AML-193 (cell line): ENCODE results near the gene GPATCH4.

Source experiments
- DNase-seq, 2 experiments: peaks; one replicate each; lab custom pipeline; 2025; lab: John Stamatoyannopoulos, UW

Gene GPATCH4

DNA sequence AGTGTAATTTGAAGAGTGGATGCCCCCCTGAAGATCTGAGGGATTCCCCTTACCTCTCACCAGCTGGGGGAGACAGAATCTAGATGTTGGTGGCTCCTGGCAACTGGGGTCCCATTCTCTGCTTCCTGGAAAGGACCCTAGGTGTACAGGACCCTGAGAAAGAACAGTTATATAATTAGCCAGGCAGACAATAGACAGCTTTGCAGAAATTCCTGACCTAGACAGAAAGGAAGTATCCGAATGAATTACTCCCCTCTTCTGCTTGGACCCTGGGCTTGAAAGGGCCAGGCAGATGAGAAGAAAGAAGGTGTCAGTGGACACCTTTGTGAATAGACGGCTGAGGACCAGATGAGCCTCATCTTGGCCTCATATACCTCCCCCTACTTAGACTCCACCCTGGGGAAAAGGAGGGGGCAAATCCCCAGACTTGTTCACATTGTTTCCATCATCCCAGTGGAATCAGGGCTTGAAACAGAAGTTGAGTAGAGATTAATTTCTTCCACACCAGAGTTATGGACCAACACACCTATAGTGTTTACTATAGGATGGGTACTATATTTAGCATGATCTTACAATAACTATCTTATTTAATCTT, 27.1 kb downstream of the GPATCH4 start:
- DNase-seq = no peak

DNA sequence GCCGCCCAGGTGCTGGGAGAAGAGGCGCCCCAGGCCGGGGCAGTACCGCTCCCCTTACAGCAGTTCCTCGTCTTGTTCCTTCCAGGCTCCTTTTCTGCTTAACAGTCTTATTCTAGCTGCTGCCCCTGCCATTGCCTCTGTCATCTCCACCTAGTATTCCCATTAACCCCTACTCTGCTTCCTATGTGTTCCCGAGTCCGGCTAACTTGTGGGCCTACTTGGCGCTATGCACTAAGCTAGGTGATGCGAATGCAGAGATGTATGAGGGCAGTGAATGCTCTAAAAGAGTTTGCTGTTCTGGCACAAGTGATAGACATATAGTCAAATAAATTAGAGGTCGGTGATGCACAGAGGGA, 28.6 kb downstream of the GPATCH4 start:
- no peak for DNase-seq

- DNase-seq = peak; percentile 72 to 77
Observed at GRCh38 chr1:156571919-156572662, 29.2 kb downstream of the GPATCH4 start, which contains the start of gene IQGAP3. Gene IQGAP3, minus strand, starts transcription at chr1:156572565. Its CDS starts 36 bp downstream, at chr1:156572529.

DNA sequence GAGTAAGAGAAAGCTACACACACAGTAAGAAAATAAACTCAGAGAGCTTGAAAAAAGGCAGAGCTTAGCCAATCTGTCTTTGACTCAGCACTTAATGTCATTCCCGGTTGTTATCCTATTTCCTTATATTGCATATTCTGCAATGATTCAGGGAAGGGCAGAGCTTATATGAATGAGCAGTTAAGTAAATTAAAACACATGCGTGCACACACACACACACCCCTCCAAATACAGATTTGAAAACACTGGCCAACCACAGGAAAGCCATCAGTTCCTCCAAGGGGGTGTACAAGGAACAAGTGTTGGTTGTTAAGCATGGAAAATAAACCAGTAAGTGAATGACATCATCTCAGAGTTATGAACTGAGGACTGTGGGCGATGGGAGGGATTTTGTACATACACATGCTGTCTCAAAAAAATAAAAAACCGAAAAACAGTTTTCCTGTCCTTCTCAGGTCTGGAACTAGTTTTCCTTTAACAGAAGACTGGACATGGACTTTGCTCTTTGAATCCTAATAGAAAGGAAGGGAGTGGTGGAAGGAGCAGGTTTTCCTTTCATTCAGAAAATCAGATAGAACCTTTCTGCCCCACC, 29.9 kb downstream of the GPATCH4 start:
- DNase-seq = peak; percentile 15 to 34

- no peak for DNase-seq
Observed at GRCh38 chr1:156566436-156566835, 34.8 kb downstream of the GPATCH4 start.

DNA sequence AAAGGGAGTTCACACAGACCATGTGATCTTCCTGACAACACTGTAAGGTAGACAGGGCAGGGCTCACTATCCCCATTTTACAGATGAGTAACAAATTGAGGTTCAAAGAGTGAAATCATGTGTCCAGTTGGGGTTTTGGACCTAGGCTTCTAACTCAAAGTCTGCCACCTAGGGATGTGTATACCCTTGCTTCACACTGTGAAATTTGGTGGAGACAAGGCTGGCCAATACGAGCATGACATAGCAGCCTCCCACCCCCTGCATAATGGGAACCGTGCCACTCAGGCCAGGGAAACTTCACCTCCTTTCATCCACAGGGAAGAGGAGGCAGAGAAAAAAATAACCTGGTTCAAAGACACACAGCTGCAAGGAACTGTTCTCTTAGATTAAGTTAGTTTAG, 35.8 kb downstream of the GPATCH4 start:
- no peak for DNase-seq

- no peak for DNase-seq
Observed at GRCh38 chr1:156560585-156561163, 40.6 kb downstream of the GPATCH4 start.

DNA sequence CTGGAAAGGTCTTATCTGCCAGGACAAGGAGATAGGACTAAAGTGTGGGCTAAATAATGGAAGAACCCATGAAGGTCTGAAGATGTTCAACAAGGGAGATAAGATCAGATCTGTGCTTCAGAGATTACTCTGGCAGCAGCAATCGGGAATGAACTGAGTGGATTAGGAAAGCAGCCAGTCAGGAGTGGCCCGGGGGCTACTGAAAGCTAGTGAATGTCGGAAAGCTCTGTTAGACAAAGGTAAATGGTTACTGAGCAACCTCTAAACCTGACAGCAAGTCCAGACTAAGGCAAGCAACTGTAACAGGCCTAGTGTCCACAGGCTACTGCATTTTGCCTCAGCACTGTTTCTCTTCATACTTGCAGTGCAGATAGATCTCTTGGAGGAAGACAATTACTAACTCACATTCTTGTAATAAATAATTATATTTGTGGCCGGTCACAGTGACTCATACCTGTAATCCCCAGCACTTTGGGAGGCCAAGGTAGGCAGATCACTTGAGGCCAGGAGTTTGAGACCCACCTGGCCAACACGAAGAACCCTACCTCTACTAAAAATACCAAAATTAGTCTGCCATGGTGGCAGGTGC, 41.4 kb downstream of the GPATCH4 start:
- no peak for DNase-seq

DNA sequence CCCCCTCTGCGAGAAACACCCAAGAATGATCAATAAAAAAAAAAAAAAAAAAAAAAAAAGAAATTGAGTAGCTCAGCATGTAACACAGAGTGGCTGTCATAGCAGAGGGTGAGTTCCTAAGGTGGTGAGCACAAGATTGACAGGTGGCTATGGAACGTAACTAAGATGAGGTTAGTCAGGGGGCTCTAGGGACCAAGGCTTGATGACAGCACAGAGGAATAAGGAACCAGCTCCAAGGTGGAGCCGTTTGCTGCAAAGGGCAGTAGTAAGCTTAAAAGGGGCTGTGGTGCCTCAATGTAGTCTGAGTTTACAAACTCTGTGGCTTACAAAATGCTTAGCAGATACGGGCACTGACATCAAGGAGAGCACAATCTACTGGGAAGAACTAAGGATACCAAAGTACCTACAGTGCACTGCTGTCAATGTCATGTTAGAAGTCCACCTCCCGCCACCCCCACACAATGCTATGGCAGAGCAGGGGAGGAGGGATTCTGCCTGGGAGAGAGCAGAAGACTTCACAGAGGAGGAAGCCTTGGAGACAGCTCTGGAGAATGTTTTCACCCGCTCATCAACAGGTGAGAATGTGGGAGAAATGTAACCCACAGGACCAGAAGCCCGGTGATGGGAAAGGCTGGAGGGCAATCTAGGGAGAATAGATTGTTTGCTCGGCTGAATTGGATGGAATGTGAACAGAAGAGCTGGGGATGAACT, 42.0 kb downstream of the GPATCH4 start:
- DNase-seq = no peak

DNA sequence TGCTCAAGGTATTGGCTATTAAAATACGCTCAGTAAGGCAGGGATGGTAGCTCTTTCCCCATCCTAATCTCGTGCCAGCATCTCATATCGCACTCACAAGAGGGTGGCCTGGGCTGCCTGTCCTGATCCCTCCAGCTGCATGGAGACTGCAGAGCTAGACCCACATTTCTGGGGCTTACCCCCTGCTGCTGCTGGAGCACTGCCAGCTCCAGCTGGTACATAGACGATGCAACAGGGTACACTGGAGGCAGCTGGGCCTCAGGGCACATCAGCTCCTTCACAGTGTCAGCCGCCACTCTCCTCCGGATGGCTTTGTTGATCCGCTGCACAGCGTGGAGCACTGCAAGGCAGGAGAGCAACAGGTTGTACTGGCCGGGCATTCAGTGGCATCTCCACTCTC, 44.9 kb downstream of the GPATCH4 start:
- no peak for DNase-seq

- no peak for DNase-seq
Observed at GRCh38 chr1:156555715-156556114, 45.6 kb downstream of the GPATCH4 start.

- no peak for DNase-seq
Observed at GRCh38 chr1:156554971-156555370, 46.3 kb downstream of the GPATCH4 start.

DNA sequence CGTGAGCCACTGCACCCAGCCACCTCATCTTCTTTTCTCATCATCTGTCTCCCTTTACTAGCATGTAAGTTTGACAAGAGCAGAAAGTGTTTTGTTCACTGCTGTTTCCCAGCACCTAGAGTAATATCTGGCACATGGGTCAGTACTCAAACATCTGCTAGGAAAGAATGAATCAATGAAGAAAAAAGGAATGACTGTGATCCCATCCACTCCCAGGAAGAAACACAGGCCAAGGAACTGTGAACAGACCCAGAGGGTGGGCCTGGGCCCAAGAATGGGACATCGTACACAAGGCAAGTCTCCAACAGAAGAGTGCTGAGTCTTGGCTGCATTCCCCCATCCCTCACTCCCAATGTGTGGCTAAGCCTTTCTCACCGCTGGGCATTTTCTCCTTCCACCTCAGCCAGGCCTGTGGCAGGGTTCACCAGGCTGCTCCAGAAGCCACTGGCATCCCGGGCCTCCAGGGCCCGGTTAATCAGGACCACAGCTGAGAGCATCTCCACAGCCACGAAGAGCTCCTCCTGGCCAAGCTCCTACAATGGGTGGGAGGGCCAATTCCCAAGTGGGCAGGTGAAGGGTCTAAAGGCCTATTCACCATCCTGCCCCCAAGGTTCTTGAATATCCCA, 47.3 kb downstream of the GPATCH4 start:
- no peak for DNase-seq

- peak; percentile 67 to 72 for DNase-seq
Observed at GRCh38 chr1:156552937-156553336, 48.3 kb downstream of the GPATCH4 start.

- DNase-seq = no peak
Observed at GRCh38 chr1:156552518-156552917, 48.8 kb downstream of the GPATCH4 start.

DNA sequence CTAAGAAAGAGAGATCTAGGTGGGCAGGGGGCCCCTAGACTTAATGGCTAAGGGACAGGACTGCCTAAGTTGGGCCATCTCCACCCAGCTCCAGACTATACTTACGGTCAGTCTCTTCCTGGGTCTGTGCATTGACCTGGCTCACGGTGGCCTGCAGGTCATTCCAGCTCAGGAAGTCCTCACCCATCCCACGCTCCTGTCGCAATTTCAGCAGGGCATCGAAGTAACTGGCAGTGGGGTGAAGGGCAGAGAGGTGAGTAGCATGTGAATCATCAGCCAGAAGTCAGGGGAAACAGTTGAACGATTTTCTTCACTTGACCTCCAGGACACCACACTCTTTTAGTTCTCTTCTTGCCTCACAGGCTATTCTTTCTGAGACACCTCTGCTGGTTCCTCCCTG, 49.4 kb downstream of the GPATCH4 start:
- DNase-seq = peak; percentile 29 to 42

DNA sequence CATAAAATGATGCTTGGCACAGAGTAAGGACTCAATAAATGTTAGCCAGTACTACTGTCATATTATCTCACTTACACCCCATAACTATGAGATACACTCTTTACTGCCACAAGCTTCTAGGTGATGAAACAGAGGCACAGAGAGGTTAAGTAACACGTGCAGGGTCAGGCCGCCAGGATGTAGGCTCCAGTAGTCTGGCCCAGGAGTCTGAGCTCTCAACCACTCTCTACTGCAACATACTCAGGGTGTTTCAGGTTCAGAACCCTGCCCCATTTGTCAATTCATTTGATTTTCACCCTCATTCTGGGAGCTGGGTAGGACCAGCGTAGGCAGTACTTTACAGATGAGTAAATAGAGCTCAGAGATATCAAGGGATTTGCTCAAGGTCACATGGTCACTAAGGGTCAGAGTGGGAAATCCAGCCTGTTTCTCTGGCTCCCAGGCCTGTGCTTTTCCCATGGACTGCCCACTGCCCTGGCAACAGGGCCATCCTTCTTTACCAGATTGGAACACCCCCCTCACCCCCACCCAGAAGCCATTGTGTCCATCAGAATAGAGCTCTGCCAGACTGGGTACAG, 50.1 kb downstream of the GPATCH4 start:
- peak in 1 of 2 experiments; percentile 4 for DNase-seq

- DNase-seq = no peak
Observed at GRCh38 chr1:156550346-156550745, 50.9 kb downstream of the GPATCH4 start.

GRCh38 chr1:156549831-156550230, 51.4 kb downstream of the GPATCH4 start:
- DNase-seq = no peak

DNA sequence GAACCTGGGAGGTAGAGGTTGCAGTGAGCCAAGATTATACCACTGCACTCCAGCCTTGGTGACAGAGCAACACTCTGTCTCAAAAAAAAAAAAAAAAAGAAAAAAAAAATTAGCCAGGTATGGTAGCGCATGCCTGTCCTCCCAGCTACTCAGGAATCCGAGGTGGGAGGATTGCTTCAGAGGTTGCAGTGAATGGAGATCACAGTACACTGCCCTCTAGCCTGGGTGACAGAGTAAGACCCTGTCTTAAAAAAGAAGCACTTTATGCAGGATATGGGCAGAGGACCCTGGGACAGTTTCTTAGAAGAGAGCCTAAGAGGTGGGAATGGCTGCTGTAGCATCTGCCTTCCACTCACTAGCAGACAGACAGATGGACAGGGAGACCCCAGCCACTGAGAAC, 51.9 kb downstream of the GPATCH4 start:
- DNase-seq = no peak

DNA sequence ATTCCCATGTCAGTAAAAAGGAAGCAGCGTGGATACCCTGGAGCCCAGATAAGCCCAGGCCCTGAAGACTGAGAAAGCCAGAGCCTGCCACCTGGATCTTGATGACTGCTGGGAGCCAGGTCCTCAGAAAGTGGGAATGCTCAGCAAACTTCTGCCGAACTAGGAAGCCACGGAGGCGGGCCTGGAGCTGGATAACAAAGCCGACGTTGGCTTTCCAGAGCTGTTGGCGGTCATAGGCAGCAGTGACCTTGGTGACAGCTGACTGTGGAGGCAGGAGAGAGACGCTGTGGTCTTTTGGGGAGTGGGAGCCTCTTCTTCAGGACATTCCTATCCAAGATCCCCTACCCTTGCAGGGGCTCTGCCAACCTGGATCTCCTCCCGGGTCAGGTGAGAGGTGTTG, 53.3 kb downstream of the GPATCH4 start:
- no peak for DNase-seq
